H1 (cell line): Measurements from ENCODE around the gene ASF1B.

ENCODE experiments used
- EP300 ChIP-seq, 2 experiments: IDR thresholded peaks; 1 replicate in 1 of 2; 2 replicates in 1 of 2; pipeline ENCODE4 v1.6.1; 2011 to 2012; ENCODE audit warnings: low read depth in 2 of 2, low read length in 2 of 2, mild to moderate bottlenecking in 2 of 2, borderline replicate concordance in 1 of 2, inconsistent platforms in 1 of 2, moderate library complexity in 1 of 2
- JUN ChIP-seq: IDR thresholded peaks from 2 replicates; pipeline ENCODE4 v1.6.1; 2011; ENCODE audit warnings: low read depth, mild to moderate bottlenecking, improper control_type of control experiment, low read length
- MAX ChIP-seq: IDR thresholded peaks from 2 replicates; pipeline ENCODE4 v1.6.1; 2012; ENCODE audit warnings: inconsistent platforms
- POLR2A ChIP-seq, 2 experiments: IDR thresholded peaks; 1 replicate in 1 of 2; 2 replicates in 1 of 2; pipeline ENCODE4 v1.6.1; 2011; ENCODE audit warnings: low read depth in 2 of 2, low read length in 2 of 2, mild to moderate bottlenecking in 2 of 2; ENCODE audit errors: control extremely low read depth in 1 of 2
- POLR2AphosphoS5 ChIP-seq: IDR thresholded peaks from 2 replicates; pipeline ENCODE4 v1.6.1; 2011; ENCODE audit warnings: low read depth, low read length
- SIN3A ChIP-seq, 2 experiments: IDR thresholded peaks in 1 of 2; conservative IDR thresholded peaks in 1 of 2; 2 replicates each; pipeline ENCODE4 v1.6.1; 2011 to 2012; ENCODE audit warnings: low read length in 2 of 2, improper control_type of control experiment in 1 of 2, low read depth in 1 of 2, mild to moderate bottlenecking in 1 of 2
- SP2 ChIP-seq: IDR thresholded peaks from 2 replicates; pipeline ENCODE4 v1.6.1; 2012; ENCODE audit warnings: mild to moderate bottlenecking, low read length, inconsistent platforms
- SRF ChIP-seq: IDR thresholded peaks from 2 replicates; pipeline ENCODE4 v1.6.1; 2011; ENCODE audit warnings: mild to moderate bottlenecking, low read depth, low read length, moderate library complexity
- TCF12 ChIP-seq: IDR thresholded peaks from 2 replicates; pipeline ENCODE4 v1.6.1; 2011; ENCODE audit warnings: low read depth, mild to moderate bottlenecking, low read length
- TF ChIP-seq, protein P1 (sequence below), 3 experiments: IDR thresholded peaks; 1 replicate in 2 of 3; 2 replicates in 1 of 3; pipeline versions ENCODE4 v1.5.1 to v1.6.1; 2011; ENCODE audit warnings: low read length in 3 of 3, mild to moderate bottlenecking in 3 of 3, inconsistent platforms in 2 of 3, low read depth in 1 of 3, moderate library complexity in 1 of 3; ENCODE audit not compliant: insufficient read depth in 1 of 3; ENCODE audit errors: control extremely low read depth in 1 of 3

- TF ChIP-seq JUN (no peak), SRF (no peak), POLR2A (IDR thresholded peaks at IDR 0.05; ENCODE audit: control extremely low read depth in 1 of 2, low read depth in 2 of 2, low read length in 2 of 2) (no peak), EP300 (IDR thresholded peaks at IDR 0.05; ENCODE audit: borderline replicate concordance in 1 of 2, low read depth in 2 of 2, low read length in 2 of 2) (no peak), POLR2AphosphoS5 (no peak), MAX (no peak), SIN3A (conservative IDR thresholded peaks at IDR 0.05 in 1 of 2, IDR thresholded peaks at IDR 0.05 in 1 of 2; ENCODE audit: low read depth in 1 of 2, low read length in 2 of 2) (no peak), SP2 (no peak), TCF12 (no peak)
- TF ChIP-seq, protein P1, sequence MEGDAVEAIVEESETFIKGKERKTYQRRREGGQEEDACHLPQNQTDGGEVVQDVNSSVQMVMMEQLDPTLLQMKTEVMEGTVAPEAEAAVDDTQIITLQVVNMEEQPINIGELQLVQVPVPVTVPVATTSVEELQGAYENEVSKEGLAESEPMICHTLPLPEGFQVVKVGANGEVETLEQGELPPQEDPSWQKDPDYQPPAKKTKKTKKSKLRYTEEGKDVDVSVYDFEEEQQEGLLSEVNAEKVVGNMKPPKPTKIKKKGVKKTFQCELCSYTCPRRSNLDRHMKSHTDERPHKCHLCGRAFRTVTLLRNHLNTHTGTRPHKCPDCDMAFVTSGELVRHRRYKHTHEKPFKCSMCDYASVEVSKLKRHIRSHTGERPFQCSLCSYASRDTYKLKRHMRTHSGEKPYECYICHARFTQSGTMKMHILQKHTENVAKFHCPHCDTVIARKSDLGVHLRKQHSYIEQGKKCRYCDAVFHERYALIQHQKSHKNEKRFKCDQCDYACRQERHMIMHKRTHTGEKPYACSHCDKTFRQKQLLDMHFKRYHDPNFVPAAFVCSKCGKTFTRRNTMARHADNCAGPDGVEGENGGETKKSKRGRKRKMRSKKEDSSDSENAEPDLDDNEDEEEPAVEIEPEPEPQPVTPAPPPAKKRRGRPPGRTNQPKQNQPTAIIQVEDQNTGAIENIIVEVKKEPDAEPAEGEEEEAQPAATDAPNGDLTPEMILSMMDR (IDR thresholded peaks at IDR 0.05; ENCODE audit: control extremely low read depth in 1 of 3, insufficient read depth in 1 of 3, low read depth in 1 of 3, low read length in 3 of 3): no peak
These were observed 21.9 kb downstream of the ASF1B start for GRCh38 chr19:14114439-14114838.
